NCI-H226 (cell line): Measurements from ENCODE around the gene KLHL11.
"Not testable (repeated sequence)": the region's sequence is repeated elsewhere in the genome, so short reads cannot be mapped to it uniquely, and the experiment has no call there.

Experiments used
- DNase-seq: peaks from one replicate; pipeline ENCODE4 v3.0.0-alpha.2; 2015

Gene KLHL11

GRCh38 chr17:41888332-41888965, 23.2 kb upstream of the KLHL11 start:
- no peak for DNase-seq

GRCh38 chr17:41885733-41886132, 20.5 kb upstream of the KLHL11 start:
- DNase-seq, result peak; percentile 8

GRCh38 chr17:41882756-41883155, 17.5 kb upstream of the KLHL11 start:
- DNase-seq, result no peak

- no peak for DNase-seq
These were observed 14.9 kb upstream of the KLHL11 start for GRCh38 chr17:41880130-41880529.

- DNase-seq, result not testable (repeated sequence)
These were observed 9.1 kb upstream of the KLHL11 start for GRCh38 chr17:41874293-41874670.

- DNase-seq, result no peak
These were observed 8.5 kb upstream of the KLHL11 start for GRCh38 chr17:41873559-41874292.

GRCh38 chr17:41871789-41872188, 6.6 kb upstream of the KLHL11 start:
- DNase-seq, result no peak

- no peak for DNase-seq
These were observed 5.4 kb upstream of the KLHL11 start for GRCh38 chr17:41870627-41871026.

- DNase-seq, result no peak
These were observed 4.9 kb upstream of the KLHL11 start for GRCh38 chr17:41870097-41870496.

GRCh38 chr17:41869426-41869825, 4.2 kb upstream of the KLHL11 start:
- no peak for DNase-seq

- no peak for DNase-seq
These were observed 3.3 kb upstream of the KLHL11 start for GRCh38 chr17:41868568-41868967.

GRCh38 chr17:41865596-41865893, 322 bp upstream of the KLHL11 start:
- no peak for DNase-seq

- no peak for DNase-seq
These were observed 756 bp downstream of the KLHL11 start for GRCh38 chr17:41864498-41864835.

GRCh38 chr17:41863074-41863848, 2.0 kb downstream of the KLHL11 start:
- no peak for DNase-seq

- no peak for DNase-seq
These were observed 4.8 kb downstream of the KLHL11 start for GRCh38 chr17:41860254-41860931.

GRCh38 chr17:41851382-41851781, 13.8 kb downstream of the KLHL11 start:
- DNase-seq, result not testable (repeated sequence)

GRCh38 chr17:41849251-41849990, 15.8 kb downstream of the KLHL11 start:
- DNase-seq, result no peak

- DNase-seq, result no peak
These were observed 16.4 kb downstream of the KLHL11 start for GRCh38 chr17:41848788-41849187.

- DNase-seq, result peak; percentile 48
These were observed 20.3 kb downstream of the KLHL11 start for GRCh38 chr17:41844971-41845370.

- not testable (repeated sequence) for DNase-seq
These were observed 24.4 kb downstream of the KLHL11 start for GRCh38 chr17:41840781-41841180.

GRCh38 chr17:41839448-41839847, 25.8 kb downstream of the KLHL11 start:
- DNase-seq, result not testable (repeated sequence)

- no peak for DNase-seq
These were observed 27.3 kb downstream of the KLHL11 start, which contains the start of gene KLHL10 for GRCh38 chr17:41837761-41838538. TSS of gene KLHL10 (plus strand) at chr17:41837825. CDS start at chr17:41837933, 108 bp downstream.
